Gastroesophageal sphincter (tissue), 4 donors: ENCODE data around the gene CHCT1. TPM values are rescaled to one million over a fixed set of nuclear protein-coding genes. Genes with fewer than 3 reads are reported as not detected.
A peak's percentile ranks its signal among the peaks of the same experiment; 100 is the strongest.

Source experiments
- ATAC-seq: fragments of 150-250 bp; one replicate; pipeline ENCODE4 v1.9.1; 2016; ENCODE audit warnings: mild to moderate bottlenecking, moderate library complexity
- H3K27ac ChIP-seq, 4 donors: fragments of 200-600 bp; sonication (generic) in 3 of 4; 1 replicate in 3 of 4; 2 replicates in 1 of 4; pipeline ENCODE4 v1.5.1; 2016 to 2019
- H3K27me3 ChIP-seq: fragments of 200-600 bp; sonication (generic); one replicate; pipeline ENCODE4 v1.5.1; 2019
- H3K36me3 ChIP-seq, 2 donors: fragments of 200-600 bp; sonication (generic); one replicate each; pipeline ENCODE4 v1.5.1; 2019; ENCODE audit warnings: control low read depth in 1 of 2
- H3K4me1 ChIP-seq, 3 donors: fragments of 200-600 bp; sonication (generic); 1 replicate in 2 of 3; 2 replicates in 1 of 3; pipeline ENCODE4 v1.5.1; 2016 to 2019; ENCODE audit warnings: control low read depth in 2 of 3
- H3K4me3 ChIP-seq, 2 donors: fragments of 200-600 bp; sonication (generic); one replicate each; pipeline ENCODE4 v1.5.1; 2019; ENCODE audit warnings: mild to moderate bottlenecking in 1 of 2, moderate library complexity in 1 of 2
- H3K9me3 ChIP-seq, 3 donors: fragments of 200-600 bp; sonication (generic); one replicate each; pipeline ENCODE4 v1.5.1; 2017 to 2019; ENCODE audit warnings: control low read depth in 2 of 3
- CTCF ChIP-seq, 4 experiments: fragments of 200-600 bp in 2 of 4; fragments of 450-650 bp in 2 of 4; sonication (generic) in 1 of 4; IDR thresholded peaks; one replicate each; pipeline ENCODE4 v1.5.1; 2017 to 2019; ENCODE audit warnings: antibody characterized with exemption in 4 of 4, mild to moderate bottlenecking in 2 of 4, moderate library complexity in 2 of 4
- EP300 ChIP-seq: sonication (generic); formaldehyde crosslinking; IDR thresholded peaks from one replicate; pipeline ENCODE4 v1.6.1; 2017; ENCODE audit warnings: antibody characterized with exemption, mild to moderate bottlenecking
- POLR2A ChIP-seq, 2 donors: fragments of 450-650 bp; IDR thresholded peaks; one replicate each; pipeline ENCODE4 v1.6.1; 2017; ENCODE audit warnings: antibody characterized with exemption in 2 of 2, mild to moderate bottlenecking in 2 of 2, moderate library complexity in 1 of 2
- POLR2AphosphoS5 ChIP-seq: sonication (generic); formaldehyde crosslinking; IDR thresholded peaks from one replicate; pipeline ENCODE4 v1.6.1; 2017; ENCODE audit warnings: antibody characterized with exemption
- WGBS, 2 donors: methylation state at CpG; one replicate each; pipeline ENCODE4 v1.1.5; 2018; ENCODE audit warnings: low coverage in 1 of 2; 5-methylcytosine and 5-hydroxymethylcytosine counted together
- total RNA-seq, 4 donors: library from RNA; depleted of rRNA; stranded (reverse); fragments of >200 nt; gene quantifications; one replicate each; pipeline ENCODE4 v1.1.0, GENCODE V29; 2016

Gene CHCT1
- total RNA-seq, 4 donors from 2014 or later, result not detected

DNA sequence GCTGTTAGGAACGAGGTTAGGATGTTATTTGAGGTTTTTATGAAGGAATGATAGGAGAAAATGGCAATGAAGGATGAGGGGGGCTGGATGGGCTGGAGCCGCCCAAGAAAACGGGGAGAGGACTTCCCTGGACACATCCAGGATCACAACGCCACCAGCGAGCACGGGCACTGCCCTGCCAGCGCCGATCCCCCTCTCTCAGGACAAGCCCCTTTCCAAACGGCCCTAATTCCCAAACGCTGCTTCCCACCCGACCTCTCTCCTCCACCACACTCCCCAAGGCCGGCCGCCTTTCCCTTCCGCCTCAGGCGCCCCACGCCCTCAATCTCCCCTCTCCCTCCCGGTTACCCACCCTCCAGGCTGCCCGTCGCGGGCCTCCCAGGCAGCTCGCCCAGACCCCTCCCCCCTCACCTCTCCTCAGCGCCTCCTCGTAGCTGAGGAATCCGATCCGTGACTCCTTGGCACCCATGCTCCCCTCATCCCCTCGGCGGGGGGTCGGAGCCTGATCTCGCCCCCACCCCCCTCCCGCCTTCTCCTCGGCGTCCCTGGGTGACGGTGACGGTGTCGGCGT lies 30.7 kb upstream of the CHCT1 start:
- 0 to 1% methylated on average over 6 to 24 of the region's 36 CpGs for WGBS, 2 donors
- peak overlapping the region; percentile 61 to 86 for H3K4me3 ChIP-seq
- H3K27ac ChIP-seq, result peak overlapping the region; percentile 72 to 97 (median 96)
- peak; percentile 62 for ATAC-seq
- H3K27me3 ChIP-seq, result no peaks in the 10 kb centered on the region
- peaks cover 0 to 53% (median 25%) of the 10 kb centered on the region in 3 donors for H3K4me1 ChIP-seq
- H3K9me3 ChIP-seq, result no peaks in the 10 kb centered on the region
- no peaks in the 10 kb centered on the region for H3K36me3 ChIP-seq
- no peak for TF ChIP-seq EP300
- no peak for TF ChIP-seq POLR2A (IDR thresholded peaks at IDR 0.05)
- no peak for TF ChIP-seq POLR2AphosphoS5
- TF ChIP-seq CTCF (IDR thresholded peaks at IDR 0.05), result no peak

DNA sequence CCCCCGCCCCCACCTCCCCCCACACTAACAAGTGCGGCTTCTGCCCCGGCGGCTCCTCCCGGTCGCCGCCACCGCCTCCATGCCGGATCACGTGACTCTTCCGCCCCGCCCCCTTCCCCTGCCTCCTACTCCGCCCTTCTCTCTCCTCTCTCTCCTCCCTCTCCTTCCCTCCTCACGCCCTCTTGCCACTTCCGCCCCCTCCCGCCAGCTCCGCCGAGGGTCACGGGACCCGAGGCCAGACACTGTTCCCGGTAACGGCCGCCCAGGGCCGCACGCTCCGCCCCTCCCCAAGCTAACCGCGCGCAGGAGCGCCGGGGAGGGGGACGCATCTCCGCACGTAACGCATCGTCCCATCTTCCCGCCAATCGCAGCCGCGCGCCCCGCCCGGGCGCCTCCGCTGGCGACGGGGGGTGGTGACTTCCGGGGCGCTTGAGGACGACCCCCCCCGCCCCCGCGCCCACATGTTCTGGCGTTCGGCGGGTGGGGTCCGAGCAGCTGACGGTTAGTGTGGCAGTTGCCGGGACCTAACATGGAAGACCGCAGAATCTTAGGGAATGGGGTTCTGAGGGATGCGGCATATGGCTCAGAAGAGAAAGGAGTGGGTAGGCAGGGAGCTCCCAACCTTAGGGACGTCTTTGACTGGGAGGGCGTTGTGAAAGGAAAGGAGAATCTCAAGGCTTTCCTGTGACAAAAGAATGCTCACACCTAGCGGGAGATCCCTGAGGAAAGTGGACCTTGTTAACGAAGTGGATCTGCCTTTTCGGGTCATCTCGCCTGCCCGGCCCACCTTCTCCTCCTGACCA lies 30.0 kb upstream of the CHCT1 start, which contains the start of gene USP32:
TSS of gene USP32 (minus strand) at position 92 of the 803 bp plus-strand sequence. CDS start 194 bp downstream, outside the sequence.
- TF ChIP-seq POLR2A (IDR thresholded peaks at IDR 0.05), result peak; percentile 55 to 64
- TF ChIP-seq POLR2AphosphoS5, result peak; percentile 92
- no peak for TF ChIP-seq EP300
- TF ChIP-seq CTCF (IDR thresholded peaks at IDR 0.05), result peak in 2 of 4 experiments; percentile 50 to 51
- peak; percentile 98 for ATAC-seq
- no peaks in the 10 kb centered on the region for H3K9me3 ChIP-seq
- no peaks in the 10 kb centered on the region for H3K27me3 ChIP-seq
- H3K4me3 ChIP-seq, result peak within 1 kb of the TSS; percentile 61 to 86
- peaks cover 0 to 47% (median 25%) of the 10 kb centered on the region in 3 donors for H3K4me1 ChIP-seq
- H3K27ac ChIP-seq, result peak within 1 kb of the TSS; percentile 72 to 97 (median 96)
- 0% methylated on average over 20 to 23 of the region's 68 CpGs for whole genome bisulfite sequencing, 2 donors
- H3K36me3 ChIP-seq, result no peaks in the 10 kb centered on the region

GRCh38 chr17:60392845-60393702 lies 29.2 kb upstream of the CHCT1 start:
- WGBS, 2 donors, result 17 to 19% methylated on average over 17 of the region's 17 CpGs
- Histone ChIP-seq H3K4me1 (peaks cover 0 to 39% (median 22%) of the 10 kb centered on the region in 3 donors), H3K9me3 (no peaks in the 10 kb centered on the region), H3K36me3 (no peaks in the 10 kb centered on the region), H3K27me3 (no peaks in the 10 kb centered on the region), H3K4me3 (peak overlapping the region; percentile 61 to 86), H3K27ac (peak overlapping the region; percentile 72 to 97 (median 96))
- ATAC-seq, result no peak
- TF ChIP-seq EP300 (no peak), POLR2A (IDR thresholded peaks at IDR 0.05) (no peak), CTCF (IDR thresholded peaks at IDR 0.05) (no peak), POLR2AphosphoS5 (no peak)

DNA sequence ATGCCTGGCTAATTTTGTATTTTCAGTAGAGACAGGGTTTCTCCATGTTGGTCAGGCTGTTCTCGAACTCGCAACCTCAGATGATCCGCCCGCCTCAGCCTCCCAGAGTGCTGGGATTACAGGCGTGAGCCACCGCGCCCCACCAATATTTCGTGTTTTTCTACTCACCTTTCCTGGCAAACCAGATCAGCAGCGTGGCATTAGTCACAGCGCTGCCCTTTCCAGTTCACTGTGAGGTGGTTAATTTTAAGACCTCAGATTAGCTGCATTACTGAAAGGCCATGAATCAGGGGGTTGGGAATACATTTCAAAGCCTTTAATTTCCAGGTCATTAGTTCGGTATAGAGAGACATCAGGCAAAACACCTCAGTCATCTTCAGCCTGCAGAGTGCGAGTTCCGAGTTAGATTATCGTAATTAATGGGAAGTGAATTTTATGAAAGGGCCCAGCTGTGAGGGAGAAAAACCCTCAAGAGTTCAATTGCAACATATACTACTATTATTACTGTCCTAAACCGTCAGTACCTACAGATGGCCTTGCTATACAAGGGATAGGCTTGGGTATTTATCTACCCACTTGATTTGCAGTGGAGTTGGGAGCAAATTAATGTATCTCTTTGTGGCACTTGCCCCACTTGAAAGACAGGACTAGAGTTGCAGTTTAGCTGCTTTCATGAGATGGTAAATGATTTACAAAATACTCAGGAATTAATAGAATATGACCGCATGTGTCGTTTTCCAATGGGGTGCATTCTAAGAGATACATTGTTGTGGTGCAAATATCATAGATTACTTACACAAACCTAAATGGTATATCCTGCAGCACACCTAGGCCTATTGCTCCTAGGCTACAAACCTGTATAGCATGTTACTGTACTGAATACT lies 28.2 kb upstream of the CHCT1 start:
- H3K9me3 ChIP-seq, result no peaks in the 10 kb centered on the region
- TF ChIP-seq POLR2AphosphoS5, result no peak
- TF ChIP-seq POLR2A (IDR thresholded peaks at IDR 0.05), result no peak
- TF ChIP-seq EP300, result no peak
- TF ChIP-seq CTCF (IDR thresholded peaks at IDR 0.05), result no peak
- H3K27ac ChIP-seq, result no peak overlapping the region
- no peaks in the 10 kb centered on the region for H3K36me3 ChIP-seq
- no peak overlapping the region for H3K4me3 ChIP-seq
- 87 to 93% methylated on average over 8 to 13 of the region's 17 CpGs for WGBS, 2 donors
- peaks cover 0 to 29% (median 16%) of the 10 kb centered on the region in 3 donors for H3K4me1 ChIP-seq
- no peaks in the 10 kb centered on the region for H3K27me3 ChIP-seq
- no peak for ATAC-seq
